HG03025 (cell line): ENCODE data around the gene ATXN7L2.

Experiments used
- ATAC-seq: cut with Tn5 transposase; IDR thresholded peaks from one replicate; pipeline ENCODE4 v1.9.1; 2021; ENCODE audit warnings: mild to moderate bottlenecking, moderate library complexity; ENCODE audit not compliant: unreplicated experiment, low FRiP score

Gene ATXN7L2

DNA sequence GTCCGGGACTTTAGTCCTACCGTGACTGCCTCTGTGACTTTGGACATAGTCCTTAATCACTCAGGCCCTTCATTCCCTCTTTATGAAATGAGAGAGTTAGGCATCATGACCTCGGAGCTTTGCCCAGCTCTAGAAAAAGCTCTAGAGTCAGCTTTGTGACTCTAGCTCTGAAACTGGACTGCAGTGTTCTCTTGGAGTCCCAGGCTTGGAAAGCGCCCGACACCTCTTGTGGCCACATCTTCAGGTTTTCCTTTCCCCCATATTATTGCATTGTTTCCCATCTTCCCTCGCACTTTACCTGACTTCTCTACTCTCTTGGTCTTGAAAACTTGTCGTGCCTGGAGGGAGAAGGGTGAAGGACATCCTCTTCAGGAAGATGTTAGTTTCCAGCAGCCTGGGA is 38.3 kb downstream of the ATXN7L2 start:
- no peak for ATAC-seq

DNA sequence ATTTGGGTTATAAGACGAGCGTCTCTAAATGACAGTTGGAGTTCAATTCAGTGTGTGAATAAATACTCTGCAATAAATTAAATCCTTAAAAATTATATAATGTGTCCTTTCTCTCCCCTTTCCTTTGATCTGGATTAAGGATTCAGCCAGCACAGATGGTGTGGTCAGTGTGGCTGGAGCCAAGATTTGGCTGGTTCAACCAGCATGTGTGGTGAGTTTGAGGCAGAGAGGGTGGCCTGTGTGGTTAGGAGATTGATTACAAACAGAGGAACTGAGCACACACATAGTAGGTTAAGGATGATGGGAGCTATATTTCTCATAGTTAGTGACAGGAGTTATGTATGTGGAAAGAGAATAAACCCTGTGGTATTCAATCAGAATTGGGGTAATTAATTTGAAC is 40.0 kb downstream of the ATXN7L2 start:
- no peak for ATAC-seq

DNA sequence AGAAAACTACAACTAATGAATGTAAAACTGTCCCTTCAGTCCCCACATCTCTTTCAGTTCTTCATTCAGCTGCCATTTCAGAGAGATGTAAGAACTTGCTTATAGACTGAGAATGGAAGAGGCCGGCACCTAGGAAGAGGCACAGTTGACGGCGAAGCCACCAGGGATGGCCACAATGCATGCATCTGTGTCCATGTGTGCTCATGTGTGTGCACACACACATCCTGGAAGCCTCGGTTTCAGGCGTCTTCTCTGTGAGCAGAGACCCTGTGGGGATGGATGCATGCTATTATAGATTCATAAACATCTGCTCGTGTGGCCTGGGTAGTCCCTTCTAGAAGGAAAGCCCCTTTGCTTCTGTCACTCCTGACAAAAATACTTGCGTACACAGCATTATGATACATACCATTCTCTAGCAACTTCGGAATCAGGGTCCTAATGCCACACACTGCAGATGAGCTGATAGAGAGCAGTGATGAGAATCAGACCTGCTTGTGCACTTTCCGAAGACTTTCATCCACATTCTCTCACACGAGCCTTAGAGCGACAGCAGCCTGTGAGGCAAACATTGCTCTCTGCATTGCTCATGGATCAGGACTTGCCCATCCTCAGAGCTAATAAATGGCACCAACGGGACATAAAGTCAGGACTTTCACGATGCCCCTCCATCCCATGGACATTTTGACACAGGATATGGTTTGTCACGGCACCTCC is 43.5 kb downstream of the ATXN7L2 start:
- ATAC-seq: no peak

DNA sequence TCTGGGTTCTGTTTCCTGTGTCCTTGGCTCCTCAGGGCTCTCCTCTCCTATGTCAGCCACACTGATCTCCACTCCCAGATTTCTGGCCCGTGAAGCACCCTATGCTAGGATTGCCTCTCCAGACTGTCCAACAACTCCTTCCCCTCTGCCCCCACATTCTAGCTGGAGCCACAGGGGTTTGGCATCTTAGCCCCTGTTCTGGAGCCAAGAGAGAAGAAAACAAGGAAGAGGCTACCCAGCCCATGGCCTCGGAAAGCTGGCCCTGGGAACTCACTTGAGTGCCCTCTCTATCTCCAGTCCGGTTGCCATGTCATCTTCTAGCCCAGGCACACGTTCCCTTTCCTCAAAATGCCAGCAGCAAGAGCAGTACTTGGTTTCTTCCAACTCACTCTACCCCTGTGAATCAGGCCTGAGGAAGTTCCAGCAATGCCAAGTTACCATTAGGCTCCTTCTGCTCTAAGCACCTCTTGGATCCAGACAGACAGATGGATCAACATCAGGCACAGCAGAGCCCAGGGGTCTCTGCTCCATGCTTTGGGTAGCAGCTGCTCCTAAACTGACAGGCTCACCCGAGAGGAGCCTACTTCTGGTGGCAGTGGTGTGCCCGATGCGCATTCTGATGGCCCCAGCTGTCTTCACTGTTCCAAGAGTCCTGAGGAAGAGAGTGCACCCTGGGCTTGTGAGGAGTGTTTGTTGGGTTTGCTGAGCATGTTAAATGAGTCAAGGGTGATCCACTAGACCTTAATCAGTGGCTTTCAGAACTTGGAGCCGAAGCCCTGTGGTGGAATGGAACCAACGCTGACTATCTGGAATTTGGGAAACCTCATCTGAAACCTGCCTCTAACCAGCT is 44.4 kb downstream of the ATXN7L2 start:
- ATAC-seq: no peak

DNA sequence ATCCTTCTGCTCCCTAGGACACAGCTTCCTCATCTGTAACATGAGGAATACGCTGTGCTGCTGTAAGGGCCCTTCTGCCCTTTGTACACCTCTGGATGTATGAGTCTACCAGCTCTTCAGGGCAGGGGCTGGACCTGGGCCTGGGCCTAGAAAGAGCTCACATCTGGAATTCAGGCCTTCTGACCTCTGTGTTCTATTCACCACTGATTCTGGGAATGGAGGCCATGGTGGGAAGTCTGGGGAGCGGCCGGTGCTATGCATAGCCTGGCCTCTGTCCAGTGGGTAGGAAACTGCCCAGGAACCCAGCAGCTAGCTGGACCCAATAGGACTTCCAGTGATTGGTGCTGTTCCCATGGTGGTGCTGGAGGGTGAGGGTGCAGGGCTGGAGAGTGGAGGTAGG is 45.0 kb downstream of the ATXN7L2 start:
- ATAC-seq: no peak

DNA sequence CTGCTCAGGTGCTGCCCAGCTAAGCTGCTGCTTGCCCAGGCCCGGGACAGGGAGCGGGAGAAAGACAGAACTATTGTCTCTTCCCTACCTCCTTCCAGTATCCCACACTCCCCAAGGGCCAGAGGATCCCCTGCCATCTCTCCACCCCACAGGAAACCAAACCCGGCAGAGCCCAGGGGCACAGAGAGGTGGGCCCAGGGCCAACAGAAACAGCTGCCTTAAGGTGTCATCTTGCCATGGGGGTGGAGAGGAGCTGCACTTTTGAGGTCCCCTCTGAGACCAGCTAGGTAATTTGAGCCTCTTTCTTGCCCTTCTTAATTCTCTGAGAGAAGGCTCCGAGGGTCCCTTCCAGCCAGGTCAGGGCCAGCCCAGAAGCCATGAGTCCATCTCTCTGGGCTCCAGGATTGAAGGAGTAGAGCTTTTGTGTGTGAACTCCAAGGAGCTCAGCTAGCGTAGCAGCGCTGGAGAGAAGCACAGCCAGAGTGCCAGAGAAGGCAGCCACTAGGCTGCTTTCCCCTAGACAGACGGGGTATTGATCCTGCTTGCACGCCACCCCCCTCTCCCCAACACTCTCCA is 46.3 kb downstream of the ATXN7L2 start:
- no peak for ATAC-seq

DNA sequence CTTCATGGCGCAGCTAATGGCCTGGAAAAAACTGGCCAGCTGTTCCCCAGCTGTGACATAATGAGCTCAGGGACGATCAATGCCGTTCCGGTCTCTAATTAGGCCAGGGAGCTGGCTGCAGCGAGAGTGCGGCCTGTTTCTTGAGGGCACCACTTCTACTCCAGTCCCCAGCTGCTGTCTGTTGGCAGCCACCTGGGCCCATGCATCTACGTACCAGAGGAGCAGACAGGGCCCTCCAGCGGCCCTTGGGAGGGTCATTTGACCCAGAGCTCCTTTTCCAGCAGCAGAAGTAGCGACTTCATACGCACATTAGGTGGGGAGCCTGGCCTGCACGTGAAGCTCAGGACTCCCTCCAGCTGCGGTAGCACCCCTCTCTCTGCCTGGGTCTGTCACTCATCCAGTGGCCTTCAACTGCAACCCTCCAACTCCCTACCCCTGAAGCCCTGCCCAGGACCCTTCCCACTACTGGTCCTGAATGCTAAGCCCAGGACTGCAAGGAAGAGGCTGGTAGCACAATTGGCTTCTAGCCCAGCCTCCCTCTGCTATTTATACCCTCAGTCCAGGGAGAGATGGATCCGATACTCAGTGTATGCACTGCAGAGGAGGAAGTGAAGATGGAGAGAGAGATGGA is 46.9 kb downstream of the ATXN7L2 start:
- ATAC-seq: no peak

DNA sequence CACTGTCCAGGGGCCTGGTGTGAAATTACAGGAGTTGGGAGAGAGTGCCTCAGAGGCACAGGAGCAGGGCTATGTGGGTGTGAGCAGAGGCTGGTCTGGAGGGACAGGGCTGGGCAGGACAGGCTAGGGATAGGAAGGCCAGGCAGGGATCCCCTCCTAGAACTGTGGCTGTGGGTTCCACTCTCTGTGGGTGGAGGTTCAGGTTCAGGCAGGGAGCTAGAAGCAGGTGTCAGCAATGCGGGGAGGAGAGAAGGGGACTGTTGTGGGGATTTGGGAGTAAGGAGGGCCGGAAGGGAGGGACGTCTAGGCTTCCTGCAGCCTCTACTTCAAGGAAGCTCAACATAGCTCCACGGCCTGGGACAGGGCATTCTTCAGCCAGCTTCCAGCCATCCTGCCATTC is 47.7 kb downstream of the ATXN7L2 start:
- no peak for ATAC-seq

DNA sequence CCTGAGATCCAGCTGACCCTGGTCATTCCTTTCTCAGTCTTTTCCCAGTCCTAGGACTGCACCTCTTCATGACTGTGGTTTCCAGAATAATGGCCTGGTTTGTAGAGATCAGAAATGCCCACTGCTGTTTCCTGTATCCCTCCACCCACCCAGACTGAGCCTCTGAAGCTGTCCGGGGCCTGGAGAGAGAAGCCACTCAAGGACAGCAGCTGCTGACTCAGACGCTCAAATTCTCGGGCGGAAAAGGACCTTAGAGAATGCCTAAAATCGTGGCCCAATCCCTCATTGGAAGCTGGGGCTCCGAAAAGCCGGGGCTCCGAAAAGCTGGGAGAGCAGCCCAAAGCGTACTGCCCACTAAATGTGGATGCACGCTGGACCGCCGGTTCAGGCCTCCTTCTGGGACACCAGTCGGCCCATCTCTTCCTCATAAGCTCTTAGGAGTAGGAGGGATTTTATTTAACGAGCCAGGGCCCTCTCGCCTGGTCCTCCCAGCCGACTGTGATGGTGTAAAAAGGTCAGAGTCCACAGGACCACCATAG is 48.2 kb downstream of the ATXN7L2 start:
- no peak for ATAC-seq

DNA sequence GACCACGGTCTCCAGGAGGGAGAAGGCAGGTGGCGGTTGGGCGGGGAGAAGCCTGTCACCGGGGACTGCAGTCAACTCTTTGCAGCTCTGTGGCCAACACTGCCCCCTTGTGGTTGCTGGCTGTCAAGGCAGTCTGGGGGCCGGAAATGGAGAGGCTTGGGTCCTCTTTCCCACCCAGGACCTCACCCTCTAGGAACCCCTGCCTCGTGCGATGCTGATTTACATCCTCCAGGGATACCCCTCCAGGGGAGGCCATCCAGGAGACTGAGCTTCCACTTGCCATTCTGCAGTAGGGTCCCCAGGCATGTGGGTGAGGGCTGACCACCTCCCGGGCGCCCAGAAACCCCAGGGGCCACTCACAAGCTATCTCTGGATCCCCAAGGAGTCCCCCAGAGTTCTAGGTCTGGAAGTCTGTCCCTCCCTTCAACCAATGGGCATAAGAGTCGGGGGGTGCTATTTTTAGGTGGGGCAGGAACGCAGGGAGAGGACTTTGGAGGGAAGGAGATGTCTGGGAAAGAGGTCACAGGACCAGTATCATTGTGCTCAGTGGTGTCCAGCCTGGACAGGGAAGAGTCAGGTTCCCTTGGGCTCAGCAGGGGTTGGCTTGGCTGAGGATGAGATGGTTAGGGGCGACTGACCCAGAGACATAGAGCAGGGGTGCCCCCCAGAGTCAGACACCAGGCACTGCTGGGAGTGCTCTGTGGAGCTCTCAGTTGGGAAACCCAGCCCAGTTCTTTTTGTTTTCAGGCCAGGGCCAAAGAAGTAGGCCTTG is 48.8 kb downstream of the ATXN7L2 start:
- ATAC-seq: peak; percentile 58

DNA sequence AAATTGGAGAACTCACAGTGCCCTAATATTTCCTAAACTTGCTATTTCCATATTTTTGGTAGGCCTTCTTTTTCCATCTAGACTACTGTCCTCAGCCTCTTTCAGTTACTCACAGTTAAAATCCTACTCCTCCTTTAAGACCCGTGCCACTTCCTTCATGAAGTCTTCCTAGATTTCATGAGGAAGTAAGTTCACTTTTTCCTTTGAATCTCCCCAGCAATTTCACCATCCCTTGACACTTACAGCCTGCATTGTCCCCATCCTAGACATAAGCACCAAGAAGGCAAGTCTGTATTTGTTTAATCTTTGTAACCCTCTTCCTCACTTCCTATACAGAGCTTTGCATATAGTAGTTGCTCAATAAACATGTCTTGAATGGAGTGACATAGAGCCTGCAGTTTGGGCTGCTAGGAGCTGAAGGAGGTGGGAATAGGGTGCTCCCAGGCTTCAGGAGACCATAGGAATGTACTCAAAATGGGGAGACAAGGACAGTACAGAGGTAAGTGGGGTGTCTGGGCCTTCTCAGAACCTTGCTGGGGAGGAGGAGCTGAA is 50.7 kb downstream of the ATXN7L2 start:
- no peak for ATAC-seq

DNA sequence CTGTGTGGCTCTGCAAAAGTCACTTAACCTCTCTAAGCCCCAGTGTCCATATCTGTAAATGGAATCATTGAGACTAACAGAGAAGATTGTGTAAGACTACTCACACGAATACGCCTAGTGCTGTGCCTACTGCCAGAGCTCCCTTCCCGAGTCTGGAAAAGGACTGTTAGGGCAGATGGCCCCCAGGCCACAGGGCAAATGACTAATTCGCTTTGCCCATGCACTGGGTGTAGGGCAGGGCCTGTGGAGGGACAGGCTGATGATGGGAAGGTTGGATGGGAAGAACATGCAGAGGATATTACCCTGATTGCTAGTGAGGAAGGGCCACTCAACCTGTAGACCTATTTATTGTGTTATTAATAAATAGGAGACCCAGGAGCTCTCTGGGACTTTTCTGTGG is 51.8 kb downstream of the ATXN7L2 start:
- ATAC-seq: no peak

DNA sequence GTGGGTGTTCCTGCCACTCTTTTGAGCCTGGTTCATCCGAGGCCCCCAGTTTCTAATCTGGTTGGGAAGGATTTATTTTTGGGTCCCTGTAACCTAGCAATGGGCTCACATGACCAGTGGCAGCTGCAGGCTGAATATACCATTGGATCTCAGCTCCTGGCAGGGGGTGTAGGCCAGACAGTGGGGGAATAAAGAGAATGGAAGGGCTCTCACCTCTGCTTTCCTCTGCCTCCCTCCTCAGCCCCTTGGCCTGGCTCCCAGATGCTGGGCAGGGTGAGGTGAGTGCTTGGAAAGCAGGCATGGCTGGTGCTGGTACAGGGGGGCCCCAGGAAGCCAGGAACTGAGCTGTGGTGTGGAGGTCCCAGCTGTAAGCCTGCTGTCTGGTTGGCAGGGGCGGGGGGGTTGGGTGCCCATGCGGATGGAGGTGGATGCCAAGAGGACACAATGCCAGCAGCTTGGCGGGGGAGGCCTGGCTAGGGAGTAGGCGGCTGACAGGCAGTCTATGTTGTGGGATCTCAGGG is 52.3 kb downstream of the ATXN7L2 start:
- ATAC-seq: no peak

DNA sequence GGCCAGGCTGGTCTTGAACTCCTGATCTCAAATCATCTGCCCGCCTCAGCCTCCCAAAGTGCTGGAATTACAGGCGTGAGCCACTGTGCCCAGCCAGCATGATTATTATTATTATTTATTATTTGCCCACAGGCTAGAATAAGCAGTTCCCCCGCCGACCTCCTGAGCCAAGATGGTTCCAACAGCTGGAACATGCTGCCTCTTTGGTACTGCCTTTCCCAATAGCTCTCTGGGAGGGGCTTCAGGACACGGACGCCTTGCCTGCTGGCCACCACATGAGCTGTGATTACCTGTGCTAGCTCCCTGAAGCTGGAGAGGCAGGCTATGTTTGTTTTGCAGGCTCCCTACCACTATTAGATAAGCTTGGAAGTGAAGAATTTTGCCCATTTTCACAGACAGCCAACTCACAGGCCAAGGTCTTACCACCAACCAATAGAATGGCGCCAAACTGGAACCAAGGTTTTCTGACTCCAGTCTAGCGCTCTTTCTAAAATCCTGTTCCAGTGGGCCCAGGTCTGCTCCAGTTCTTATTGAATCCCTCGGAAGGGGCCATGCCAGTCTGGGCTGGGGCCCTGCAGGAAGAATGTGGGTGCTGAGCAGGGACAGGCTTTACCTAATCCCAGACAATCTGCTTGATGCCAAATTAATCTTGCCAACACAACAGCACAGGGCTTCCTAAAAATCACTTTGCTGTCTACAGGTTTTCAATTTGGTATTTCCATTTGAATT is 53.9 kb downstream of the ATXN7L2 start:
- no peak for ATAC-seq

DNA sequence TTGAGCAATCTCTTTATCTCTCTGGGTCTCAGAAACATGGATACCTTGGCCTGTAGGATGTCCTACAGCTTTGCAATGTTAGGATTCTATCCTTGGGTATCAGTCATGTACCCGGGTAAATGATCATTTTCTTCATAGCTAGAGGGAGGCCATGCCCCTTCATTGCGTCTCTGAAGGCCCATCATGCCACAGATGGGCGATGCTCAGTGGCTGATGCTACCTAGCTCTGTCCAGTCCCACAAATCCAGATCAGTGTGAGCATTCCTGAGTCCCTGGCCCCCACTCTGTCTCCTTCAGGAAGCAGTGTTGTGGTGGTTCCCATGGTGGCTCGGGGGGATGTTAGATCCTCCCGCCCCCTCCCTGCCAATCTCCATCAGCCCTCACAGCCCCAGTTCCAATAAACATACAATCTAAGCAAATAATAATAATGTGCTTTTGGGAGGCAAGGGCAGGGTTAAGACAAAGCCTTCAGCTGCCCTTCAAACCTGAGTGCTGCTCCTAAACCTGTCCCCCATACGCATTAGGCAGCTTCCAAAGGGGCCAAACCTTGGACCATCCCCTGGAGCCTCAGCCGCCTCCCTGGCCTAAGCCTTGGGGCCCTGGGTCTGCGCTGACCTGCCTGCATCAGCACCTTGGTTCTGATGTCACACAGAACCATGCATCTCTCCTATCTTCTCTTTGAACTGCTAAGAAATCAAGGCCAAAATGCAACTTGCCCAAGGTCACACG is 55.3 kb downstream of the ATXN7L2 start:
- ATAC-seq: no peak

DNA sequence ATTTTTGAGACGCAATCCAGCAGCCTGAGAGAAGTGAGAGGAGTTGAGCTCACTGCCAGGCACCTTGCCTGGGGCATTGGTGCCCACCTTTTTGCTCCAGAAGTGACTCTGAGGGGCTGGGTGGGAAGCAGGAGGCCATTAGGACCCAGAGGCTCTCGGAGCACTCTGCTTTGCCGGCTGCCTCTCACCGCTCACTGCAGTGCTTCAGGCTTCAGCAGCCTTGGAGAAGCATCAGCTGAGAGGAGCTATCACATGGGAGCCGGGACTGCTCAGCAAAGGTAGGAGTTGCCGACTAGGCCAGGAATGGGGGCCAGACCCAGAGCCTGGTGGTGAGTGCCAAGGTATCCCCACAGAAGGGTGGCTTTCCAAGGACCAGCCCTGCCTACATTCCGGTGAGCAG is 56.0 kb downstream of the ATXN7L2 start, which contains the start of gene GPR61:
Gene GPR61, plus strand, starts transcription at position 197 of the 400 bp plus-strand sequence. CDS start 3,151 bp downstream, outside the sequence.
- ATAC-seq: no peak

DNA sequence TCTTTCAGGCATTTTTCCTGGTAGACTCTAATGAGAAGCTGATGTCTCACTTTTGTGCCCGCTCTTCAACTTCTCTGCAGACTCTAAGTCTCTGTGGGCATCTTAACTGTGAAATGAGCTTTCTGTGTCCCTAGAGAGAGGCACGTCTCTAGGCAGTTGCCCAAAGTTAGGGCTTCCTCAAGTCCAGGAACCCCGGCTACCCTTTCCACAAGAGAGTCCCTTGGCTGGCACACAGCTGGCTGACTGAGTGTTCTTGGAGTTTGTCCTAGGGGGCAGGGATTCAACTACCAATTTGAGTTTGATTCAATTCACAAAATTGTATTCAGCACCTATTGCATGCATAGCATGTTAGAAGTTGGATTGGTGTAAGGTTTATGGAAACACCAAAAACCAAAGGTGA is 57.4 kb downstream of the ATXN7L2 start:
- no peak for ATAC-seq
